GM21528 (cell line): ENCODE results near the gene RAB39B.

ENCODE experiments used
- ATAC-seq: cut with Tn5 transposase; IDR thresholded peaks from one replicate; pipeline ENCODE4 v1.9.1; 2021; ENCODE audit warnings: mild to moderate bottlenecking, moderate library complexity; ENCODE audit not compliant: unreplicated experiment, low FRiP score

RAB39B gene

GRCh38 chrX:155216179-155216939 lies 47.9 kb downstream of the RAB39B start, which contains the start of gene VBP1:
TSS of gene VBP1 (plus strand) at chrX:155216460. CDS start at chrX:155216483, 23 bp downstream.
- ATAC-seq = peak; percentile 96

DNA sequence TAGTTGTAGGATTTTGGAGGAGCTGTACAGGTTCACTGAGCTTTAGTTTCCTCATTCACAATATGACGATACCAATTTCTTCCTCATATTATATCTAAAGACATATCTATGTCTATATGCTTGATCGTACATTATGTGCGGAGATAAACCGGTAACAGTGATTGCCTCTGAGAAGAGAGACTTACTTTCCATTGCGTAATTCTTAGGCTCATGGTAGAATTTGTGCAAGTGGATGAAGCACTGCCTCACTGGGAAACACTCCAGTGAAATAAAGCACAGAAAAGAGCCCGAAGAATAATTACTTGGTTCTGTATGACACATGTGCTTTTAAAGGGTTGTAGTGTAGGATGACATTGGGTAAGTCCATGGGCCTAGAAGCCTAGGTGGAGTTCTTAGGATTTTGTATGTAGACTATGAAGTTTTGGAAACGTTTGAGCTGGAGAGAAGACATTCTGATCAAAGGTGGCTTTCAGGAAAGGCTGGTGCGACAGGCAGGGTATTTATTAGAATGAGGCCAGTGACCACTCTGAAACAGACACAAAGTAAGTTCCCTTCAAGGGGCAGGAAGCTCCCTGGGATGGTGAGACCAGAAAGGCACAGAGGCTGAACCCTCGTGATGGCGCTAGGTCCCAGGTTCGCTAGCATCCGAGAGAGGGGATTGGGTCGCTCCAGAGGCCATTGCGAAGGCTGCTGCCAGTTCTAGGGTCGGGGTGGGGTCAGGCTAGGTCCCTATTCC lies 48.7 kb downstream of the RAB39B start:
- peak; percentile 60 for ATAC-seq

- no peak for ATAC-seq
Measured at GRCh38 chrX:155213731-155214130, 50.6 kb downstream of the RAB39B start.

- ATAC-seq = no peak
Measured at GRCh38 chrX:155211208-155211607, 53.1 kb downstream of the RAB39B start.
